Uterus (tissue), 2 donors: ENCODE measurements around the gene PML.
"Not testable (repeated sequence)": the region's sequence is repeated elsewhere in the genome, so short reads cannot be mapped to it uniquely, and the experiment has no call there.

Source experiments
- CTCF ChIP-seq, 4 experiments: fragments of 200-600 bp in 2 of 4; fragments of 450-650 bp in 2 of 4; sonication (generic) in 2 of 4; IDR thresholded peaks; one replicate each; pipeline ENCODE4 v1.5.1; 2016 to 2019; ENCODE audit warnings: antibody characterized with exemption in 4 of 4, mild to moderate bottlenecking in 2 of 4, moderate library complexity in 1 of 4
- POLR2A ChIP-seq, 2 donors: fragments of 450-650 bp; IDR thresholded peaks; one replicate each; pipeline ENCODE4 v1.6.1; 2016; ENCODE audit warnings: antibody characterized with exemption in 2 of 2, mild to moderate bottlenecking in 1 of 2, moderate library complexity in 1 of 2

- TF ChIP-seq CTCF, POLR2A (IDR thresholded peaks at IDR 0.05): not testable (repeated sequence)
Observed at GRCh38 chr15:74064822-74065221, 70.3 kb downstream of the PML start.
